Esophagus squamous epithelium (tissue), 4 donors: ENCODE data around the gene CCNJ.

ENCODE experiments used
- CTCF ChIP-seq, 6 experiments: fragments of 450-650 bp in 4 of 6; fragments of 200-600 bp in 2 of 6; sonication (generic) in 2 of 6; IDR thresholded peaks; one replicate each; pipeline ENCODE4 v1.5.1; 2016 to 2019; ENCODE audit warnings: antibody characterized with exemption in 6 of 6, mild to moderate bottlenecking in 4 of 6, moderate library complexity in 4 of 6
- POLR2A ChIP-seq, 4 donors: fragments of 450-650 bp; IDR thresholded peaks; one replicate each; pipeline ENCODE4 v1.6.1; 2017; ENCODE audit warnings: antibody characterized with exemption in 4 of 4, mild to moderate bottlenecking in 4 of 4, moderate library complexity in 3 of 4

GRCh38 chr10:96043033-96043892 is at the start of gene CCNJ:
- TF ChIP-seq POLR2A (IDR thresholded peaks at IDR 0.05) (peak in 2 of 4 donors; percentile 62 to 79), CTCF (IDR thresholded peaks at IDR 0.05) (peak in 2 of 6 experiments; percentile 10 to 19)
